ENCODE results near the gene AUH.

The AUH gene

GRCh38 chr9:91269907-91270491, 91.7 kb downstream of the AUH start:
- no peak for DNase-seq (ENCODE audit: extremely low spot score)
- ChIA-PET POLR2A (no interaction called here), CTCF (no interaction called here)

DNA sequence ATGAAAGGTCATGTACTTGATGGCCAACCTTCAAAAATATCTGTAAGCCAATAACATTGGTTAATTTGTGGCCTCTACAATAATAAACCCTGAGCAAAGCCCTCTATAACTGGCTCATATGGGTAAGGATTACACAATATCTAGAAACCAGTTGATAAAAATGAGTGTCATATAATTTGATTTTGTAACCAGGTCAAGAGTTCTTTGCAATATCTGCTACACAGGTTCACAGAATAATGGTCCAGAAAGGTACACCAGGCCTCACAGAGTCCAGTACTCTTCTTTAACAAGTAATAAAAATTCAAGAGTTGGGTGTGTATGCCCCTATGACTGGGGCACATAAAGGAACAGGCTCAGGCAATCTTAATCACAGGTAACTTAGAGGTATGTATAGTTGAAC, 95.3 kb downstream of the AUH start:
- TF ChIP-seq LEF1 (IDR thresholded peaks at IDR 0.05; ENCODE audit: borderline replicate concordance) (no peak), ZNF384 (IDR thresholded peaks at IDR 0.05) (no peak), FOXM1 (IDR thresholded peaks at IDR 0.05; ENCODE audit: borderline replicate concordance) (no peak), ELF4 (IDR thresholded peaks at IDR 0.05) (no peak), FOXK2 (IDR thresholded peaks at IDR 0.05) (no peak), SP1 (IDR thresholded peaks at IDR 0.05) (no peak), ARNT (IDR thresholded peaks at IDR 0.05) (no peak), L3MBTL2 (conservative IDR thresholded peaks at IDR 0.05) (no peak), TARDBP (IDR thresholded peaks at IDR 0.05) (no peak), NFRKB (IDR thresholded peaks at IDR 0.05) (no peak), SUZ12 (IDR thresholded peaks at IDR 0.05) (no peak), FOXA1 (IDR thresholded peaks at IDR 0.05) (no peak), BHLHE40 (IDR thresholded peaks at IDR 0.05; ENCODE audit: borderline replicate concordance) (no peak), CTBP1 (IDR thresholded peaks at IDR 0.05; ENCODE audit: borderline replicate concordance) (no peak), HDGF (IDR thresholded peaks at IDR 0.05; ENCODE audit: borderline replicate concordance) (no peak)
- TF ChIP-seq, protein P1, sequence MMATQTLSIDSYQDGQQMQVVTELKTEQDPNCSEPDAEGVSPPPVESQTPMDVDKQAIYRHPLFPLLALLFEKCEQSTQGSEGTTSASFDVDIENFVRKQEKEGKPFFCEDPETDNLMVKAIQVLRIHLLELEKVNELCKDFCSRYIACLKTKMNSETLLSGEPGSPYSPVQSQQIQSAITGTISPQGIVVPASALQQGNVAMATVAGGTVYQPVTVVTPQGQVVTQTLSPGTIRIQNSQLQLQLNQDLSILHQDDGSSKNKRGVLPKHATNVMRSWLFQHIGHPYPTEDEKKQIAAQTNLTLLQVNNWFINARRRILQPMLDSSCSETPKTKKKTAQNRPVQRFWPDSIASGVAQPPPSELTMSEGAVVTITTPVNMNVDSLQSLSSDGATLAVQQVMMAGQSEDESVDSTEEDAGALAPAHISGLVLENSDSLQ (IDR thresholded peaks at IDR 0.05) = no peak
- DNase-seq (ENCODE audit: extremely low spot score) = no peak
- POLR2A ChIA-PET = no interaction called here
- CTCF ChIA-PET = no interaction called here

More at GRCh38 chr9:91269907-91270491, 91.7 kb downstream of the AUH start:
- TF ChIP-seq ARNT (IDR thresholded peaks at IDR 0.05) = no peak
- TF ChIP-seq NFRKB (IDR thresholded peaks at IDR 0.05) = no peak
- TF ChIP-seq HDGF (IDR thresholded peaks at IDR 0.05; ENCODE audit: borderline replicate concordance) = no peak
- TF ChIP-seq TARDBP (IDR thresholded peaks at IDR 0.05) = no peak
- no peak for TF ChIP-seq FOXM1 (IDR thresholded peaks at IDR 0.05; ENCODE audit: borderline replicate concordance)
- TF ChIP-seq CTBP1 (IDR thresholded peaks at IDR 0.05; ENCODE audit: borderline replicate concordance) = no peak
- TF ChIP-seq FOXK2 (IDR thresholded peaks at IDR 0.05) = no peak
- TF ChIP-seq SP1 (IDR thresholded peaks at IDR 0.05) = no peak
- no peak for TF ChIP-seq ELF4 (IDR thresholded peaks at IDR 0.05)
- TF ChIP-seq, protein P1 (IDR thresholded peaks at IDR 0.05) = no peak
- no peak for TF ChIP-seq ZNF384 (IDR thresholded peaks at IDR 0.05)
- no peak for TF ChIP-seq LEF1 (IDR thresholded peaks at IDR 0.05; ENCODE audit: borderline replicate concordance)
- TF ChIP-seq FOXA1 (IDR thresholded peaks at IDR 0.05) = no peak
- no peak for TF ChIP-seq SUZ12 (IDR thresholded peaks at IDR 0.05)

- CTCF ChIA-PET = no interaction called here
- TF ChIP-seq ELF4 (IDR thresholded peaks at IDR 0.05) (no peak), FOXM1 (IDR thresholded peaks at IDR 0.05; ENCODE audit: borderline replicate concordance) (no peak), ZNF384 (IDR thresholded peaks at IDR 0.05) (no peak), CTBP1 (IDR thresholded peaks at IDR 0.05; ENCODE audit: borderline replicate concordance) (no peak), SP1 (IDR thresholded peaks at IDR 0.05) (no peak), BHLHE40 (IDR thresholded peaks at IDR 0.05; ENCODE audit: borderline replicate concordance) (no peak), FOXA1 (IDR thresholded peaks at IDR 0.05) (no peak), LEF1 (IDR thresholded peaks at IDR 0.05; ENCODE audit: borderline replicate concordance) (no peak), HDGF (IDR thresholded peaks at IDR 0.05; ENCODE audit: borderline replicate concordance) (no peak), ARNT (IDR thresholded peaks at IDR 0.05) (no peak)
- POLR2A ChIA-PET = no interaction called here
- no peak for DNase-seq (ENCODE audit: extremely low spot score)
Measured at GRCh38 chr9:91265514-91265913, 96.2 kb downstream of the AUH start.

DNA sequence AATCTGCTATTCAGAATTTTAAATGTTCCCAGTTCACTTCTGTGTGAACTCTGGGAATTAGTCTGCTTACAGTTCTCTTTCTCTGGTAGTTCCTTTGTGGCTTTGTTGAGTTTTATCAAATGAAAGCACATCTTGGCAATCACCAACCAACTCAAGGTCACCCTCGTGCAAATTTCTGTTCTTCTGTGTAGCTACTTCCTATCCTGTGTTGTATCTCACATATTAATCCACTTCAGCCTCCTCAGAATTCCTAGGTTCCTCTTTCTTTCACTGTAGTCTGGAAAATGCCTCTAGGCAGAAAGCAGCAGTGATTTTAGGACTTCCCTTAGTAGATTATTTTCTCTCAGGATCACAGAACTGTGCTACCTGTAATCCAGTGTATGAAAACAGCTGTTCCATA, 100.3 kb downstream of the AUH start:
- ChIA-PET POLR2A (no interaction called here), CTCF (no interaction called here)
- DNase-seq (ENCODE audit: extremely low spot score) = no peak
- no peak for TF ChIP-seq FOXA1 (IDR thresholded peaks at IDR 0.05)
- TF ChIP-seq FOXM1 (IDR thresholded peaks at IDR 0.05; ENCODE audit: borderline replicate concordance) = no peak
- no peak for TF ChIP-seq TARDBP (IDR thresholded peaks at IDR 0.05)
- TF ChIP-seq SUZ12 (IDR thresholded peaks at IDR 0.05) = no peak
- TF ChIP-seq ARNT (IDR thresholded peaks at IDR 0.05) = no peak
- TF ChIP-seq SP1 (IDR thresholded peaks at IDR 0.05) = no peak
- TF ChIP-seq LEF1 (IDR thresholded peaks at IDR 0.05; ENCODE audit: borderline replicate concordance) = no peak
- no peak for TF ChIP-seq ZNF384 (IDR thresholded peaks at IDR 0.05)
- TF ChIP-seq CTBP1 (IDR thresholded peaks at IDR 0.05; ENCODE audit: borderline replicate concordance) = no peak
- no peak for TF ChIP-seq NFRKB (IDR thresholded peaks at IDR 0.05)

DNA sequence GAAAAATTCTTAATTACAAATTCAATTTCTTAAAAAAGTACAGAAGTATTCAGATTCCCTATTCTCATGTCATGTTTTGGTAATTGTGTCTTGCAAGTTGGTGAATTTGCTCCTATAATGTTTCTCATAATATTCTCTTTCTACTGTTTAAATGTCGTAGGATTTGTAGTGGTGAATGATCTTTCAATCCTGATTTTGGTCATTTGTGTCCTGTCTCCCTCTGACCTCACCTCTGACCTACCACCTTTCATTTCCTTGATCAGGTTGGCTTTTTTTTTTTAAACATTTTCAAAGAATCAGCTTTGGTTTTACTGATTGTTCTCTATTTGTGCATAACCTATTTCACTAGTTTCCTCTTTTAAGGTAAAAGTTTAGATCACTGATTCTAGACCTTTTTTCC, 102.6 kb downstream of the AUH start:
- DNase-seq (ENCODE audit: extremely low spot score) = no peak
- ChIA-PET POLR2A (no interaction called here), CTCF (no interaction called here)
- no peak for TF ChIP-seq NFRKB (IDR thresholded peaks at IDR 0.05)
- no peak for TF ChIP-seq FOXK2 (IDR thresholded peaks at IDR 0.05)
- TF ChIP-seq FOXM1 (IDR thresholded peaks at IDR 0.05; ENCODE audit: borderline replicate concordance) = no peak
- no peak for TF ChIP-seq ZNF384 (IDR thresholded peaks at IDR 0.05)
- no peak for TF ChIP-seq CTBP1 (IDR thresholded peaks at IDR 0.05; ENCODE audit: borderline replicate concordance)
- no peak for TF ChIP-seq ARNT (IDR thresholded peaks at IDR 0.05)
- TF ChIP-seq FOXA1 (IDR thresholded peaks at IDR 0.05) = no peak
- no peak for TF ChIP-seq BHLHE40 (IDR thresholded peaks at IDR 0.05; ENCODE audit: borderline replicate concordance)
- no peak for TF ChIP-seq HDGF (IDR thresholded peaks at IDR 0.05; ENCODE audit: borderline replicate concordance)
- TF ChIP-seq, protein P1 (IDR thresholded peaks at IDR 0.05) = no peak

DNA sequence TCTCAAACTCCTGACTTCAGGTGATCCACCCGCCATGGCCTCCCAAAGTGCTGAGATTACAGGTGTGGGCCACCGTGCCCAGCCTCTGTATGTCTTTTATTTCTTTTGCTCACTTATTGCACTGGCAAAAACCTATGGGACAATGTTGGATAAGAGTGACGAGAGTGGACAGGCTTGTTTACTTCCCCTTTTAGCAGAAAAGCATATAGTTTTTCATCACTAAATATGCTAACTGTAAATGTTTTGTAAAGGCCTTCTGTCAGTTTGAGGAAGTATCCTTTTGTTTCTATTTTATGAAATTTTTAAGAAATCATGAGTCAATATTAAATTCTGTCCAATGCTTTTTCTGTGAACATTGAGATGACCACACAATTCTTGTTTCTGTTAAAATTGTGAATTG, 103.3 kb downstream of the AUH start:
- POLR2A ChIA-PET = no interaction called here
- DNase-seq (ENCODE audit: extremely low spot score) = no peak
- CTCF ChIA-PET = no interaction called here

More for the DNA sequence above, 103.3 kb downstream of the AUH start:
- TF ChIP-seq L3MBTL2 (conservative IDR thresholded peaks at IDR 0.05) (no peak), SP1 (IDR thresholded peaks at IDR 0.05) (no peak), ELF4 (IDR thresholded peaks at IDR 0.05) (no peak), CTBP1 (IDR thresholded peaks at IDR 0.05; ENCODE audit: borderline replicate concordance) (no peak), SUZ12 (IDR thresholded peaks at IDR 0.05) (no peak), FOXM1 (IDR thresholded peaks at IDR 0.05; ENCODE audit: borderline replicate concordance) (no peak), ZNF384 (IDR thresholded peaks at IDR 0.05) (no peak), LEF1 (IDR thresholded peaks at IDR 0.05; ENCODE audit: borderline replicate concordance) (no peak), TARDBP (IDR thresholded peaks at IDR 0.05) (no peak), FOXK2 (IDR thresholded peaks at IDR 0.05) (no peak), NFRKB (IDR thresholded peaks at IDR 0.05) (no peak), FOXA1 (IDR thresholded peaks at IDR 0.05) (no peak), BHLHE40 (IDR thresholded peaks at IDR 0.05; ENCODE audit: borderline replicate concordance) (no peak)
- TF ChIP-seq, protein P1 (IDR thresholded peaks at IDR 0.05) = no peak

Measured in HEK293T (cell line).